ENCODE measurements around the gene PJVK. TPM values are rescaled to one million over a fixed set of nuclear protein-coding genes. Genes with fewer than 3 reads are reported as not detected.

PJVK gene
- total RNA-seq, 1 experiment from 2014 or later, result 2.5 TPM

DNA sequence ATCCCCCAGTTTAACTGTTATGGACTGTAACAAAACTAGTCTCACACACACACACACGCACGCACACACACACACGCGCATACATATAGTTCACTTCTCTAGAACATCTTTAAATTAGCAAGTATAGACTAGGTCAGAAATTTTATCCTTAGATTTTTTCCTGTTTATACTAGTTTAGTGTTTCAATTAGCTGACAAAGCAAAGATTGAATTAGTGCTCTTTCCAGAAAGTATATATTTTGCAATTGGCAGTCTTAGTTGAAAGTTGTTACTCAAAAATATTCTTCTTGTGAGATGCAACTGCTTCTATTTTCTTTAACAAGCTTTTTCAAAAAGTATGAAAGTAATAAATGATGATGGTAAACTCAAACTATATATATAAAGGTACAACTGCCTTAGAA, 51.6 kb downstream of the PJVK start (continued):
- TF ChIP-seq, protein P1, sequence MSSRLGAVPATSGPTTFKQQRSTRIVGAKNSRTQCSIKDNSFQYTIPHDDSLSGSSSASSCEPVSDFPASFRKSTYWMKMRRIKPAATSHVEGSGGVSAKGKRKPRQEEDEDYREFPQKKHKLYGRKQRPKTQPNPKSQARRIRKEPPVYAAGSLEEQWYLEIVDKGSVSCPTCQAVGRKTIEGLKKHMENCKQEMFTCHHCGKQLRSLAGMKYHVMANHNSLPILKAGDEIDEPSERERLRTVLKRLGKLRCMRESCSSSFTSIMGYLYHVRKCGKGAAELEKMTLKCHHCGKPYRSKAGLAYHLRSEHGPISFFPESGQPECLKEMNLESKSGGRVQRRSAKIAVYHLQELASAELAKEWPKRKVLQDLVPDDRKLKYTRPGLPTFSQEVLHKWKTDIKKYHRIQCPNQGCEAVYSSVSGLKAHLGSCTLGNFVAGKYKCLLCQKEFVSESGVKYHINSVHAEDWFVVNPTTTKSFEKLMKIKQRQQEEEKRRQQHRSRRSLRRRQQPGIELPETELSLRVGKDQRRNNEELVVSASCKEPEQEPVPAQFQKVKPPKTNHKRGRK (CRISPR knock-in tag; IDR thresholded peaks at IDR 0.05; ENCODE audit: borderline replicate concordance), result no peak
- TF ChIP-seq, protein P2, sequence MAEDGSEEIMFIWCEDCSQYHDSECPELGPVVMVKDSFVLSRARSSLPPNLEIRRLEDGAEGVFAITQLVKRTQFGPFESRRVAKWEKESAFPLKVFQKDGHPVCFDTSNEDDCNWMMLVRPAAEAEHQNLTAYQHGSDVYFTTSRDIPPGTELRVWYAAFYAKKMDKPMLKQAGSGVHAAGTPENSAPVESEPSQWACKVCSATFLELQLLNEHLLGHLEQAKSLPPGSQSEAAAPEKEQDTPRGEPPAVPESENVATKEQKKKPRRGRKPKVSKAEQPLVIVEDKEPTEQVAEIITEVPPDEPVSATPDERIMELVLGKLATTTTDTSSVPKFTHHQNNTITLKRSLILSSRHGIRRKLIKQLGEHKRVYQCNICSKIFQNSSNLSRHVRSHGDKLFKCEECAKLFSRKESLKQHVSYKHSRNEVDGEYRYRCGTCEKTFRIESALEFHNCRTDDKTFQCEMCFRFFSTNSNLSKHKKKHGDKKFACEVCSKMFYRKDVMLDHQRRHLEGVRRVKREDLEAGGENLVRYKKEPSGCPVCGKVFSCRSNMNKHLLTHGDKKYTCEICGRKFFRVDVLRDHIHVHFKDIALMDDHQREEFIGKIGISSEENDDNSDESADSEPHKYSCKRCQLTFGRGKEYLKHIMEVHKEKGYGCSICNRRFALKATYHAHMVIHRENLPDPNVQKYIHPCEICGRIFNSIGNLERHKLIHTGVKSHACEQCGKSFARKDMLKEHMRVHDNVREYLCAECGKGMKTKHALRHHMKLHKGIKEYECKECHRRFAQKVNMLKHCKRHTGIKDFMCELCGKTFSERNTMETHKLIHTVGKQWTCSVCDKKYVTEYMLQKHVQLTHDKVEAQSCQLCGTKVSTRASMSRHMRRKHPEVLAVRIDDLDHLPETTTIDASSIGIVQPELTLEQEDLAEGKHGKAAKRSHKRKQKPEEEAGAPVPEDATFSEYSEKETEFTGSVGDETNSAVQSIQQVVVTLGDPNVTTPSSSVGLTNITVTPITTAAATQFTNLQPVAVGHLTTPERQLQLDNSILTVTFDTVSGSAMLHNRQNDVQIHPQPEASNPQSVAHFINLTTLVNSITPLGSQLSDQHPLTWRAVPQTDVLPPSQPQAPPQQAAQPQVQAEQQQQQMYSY (CRISPR knock-in tag; IDR thresholded peaks at IDR 0.05), result no peak
- TF ChIP-seq CREM (CRISPR knock-in tag; IDR thresholded peaks at IDR 0.05), result no peak
- no peak for TF ChIP-seq IRF2 (CRISPR knock-in tag; IDR thresholded peaks at IDR 0.05; ENCODE audit: borderline replicate concordance, low read depth)
- TF ChIP-seq, protein P3, sequence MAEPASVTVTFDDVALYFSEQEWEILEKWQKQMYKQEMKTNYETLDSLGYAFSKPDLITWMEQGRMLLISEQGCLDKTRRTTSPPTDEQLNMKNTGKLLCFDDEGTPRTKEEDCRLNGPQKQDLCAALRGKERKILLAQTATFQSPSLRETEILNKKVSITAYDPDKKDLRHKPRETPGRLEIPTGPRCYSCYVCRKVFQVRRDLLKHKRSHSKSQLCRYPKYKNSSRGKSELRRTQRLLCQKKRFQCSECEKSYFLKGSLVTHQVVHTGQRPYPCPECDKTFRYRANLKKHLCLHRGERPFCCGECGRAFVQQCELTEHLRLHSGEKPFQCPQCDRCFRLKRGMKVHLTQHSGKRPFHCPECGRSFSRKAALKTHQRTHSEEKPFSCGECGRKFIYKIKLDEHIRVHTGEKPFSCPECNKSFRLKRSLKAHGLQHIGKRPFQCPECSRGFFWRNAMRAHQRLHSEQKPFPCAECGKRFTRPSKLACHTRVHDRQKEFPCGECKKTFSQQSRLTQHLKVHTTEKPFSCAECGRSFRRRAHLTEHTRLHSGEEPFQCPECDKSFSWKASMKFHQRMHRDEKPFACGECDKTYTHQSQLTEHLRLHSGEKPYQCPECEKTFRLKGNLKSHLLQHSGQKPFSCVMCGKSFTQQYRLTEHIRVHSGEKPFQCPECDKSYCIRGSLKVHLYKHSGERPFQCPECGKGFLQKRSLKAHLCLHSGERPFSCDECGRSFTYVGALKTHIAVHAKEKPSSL (CRISPR knock-in tag; conservative IDR thresholded peaks at IDR 0.05), result no peak
- TF ChIP-seq, protein P4, sequence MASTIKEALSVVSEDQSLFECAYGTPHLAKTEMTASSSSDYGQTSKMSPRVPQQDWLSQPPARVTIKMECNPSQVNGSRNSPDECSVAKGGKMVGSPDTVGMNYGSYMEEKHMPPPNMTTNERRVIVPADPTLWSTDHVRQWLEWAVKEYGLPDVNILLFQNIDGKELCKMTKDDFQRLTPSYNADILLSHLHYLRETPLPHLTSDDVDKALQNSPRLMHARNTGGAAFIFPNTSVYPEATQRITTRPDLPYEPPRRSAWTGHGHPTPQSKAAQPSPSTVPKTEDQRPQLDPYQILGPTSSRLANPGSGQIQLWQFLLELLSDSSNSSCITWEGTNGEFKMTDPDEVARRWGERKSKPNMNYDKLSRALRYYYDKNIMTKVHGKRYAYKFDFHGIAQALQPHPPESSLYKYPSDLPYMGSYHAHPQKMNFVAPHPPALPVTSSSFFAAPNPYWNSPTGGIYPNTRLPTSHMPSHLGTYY (CRISPR knock-in tag; IDR thresholded peaks at IDR 0.05), result no peak
- TF ChIP-seq ZNF423 (CRISPR knock-in tag; IDR thresholded peaks at IDR 0.05), result no peak
- TF ChIP-seq, protein P5, sequence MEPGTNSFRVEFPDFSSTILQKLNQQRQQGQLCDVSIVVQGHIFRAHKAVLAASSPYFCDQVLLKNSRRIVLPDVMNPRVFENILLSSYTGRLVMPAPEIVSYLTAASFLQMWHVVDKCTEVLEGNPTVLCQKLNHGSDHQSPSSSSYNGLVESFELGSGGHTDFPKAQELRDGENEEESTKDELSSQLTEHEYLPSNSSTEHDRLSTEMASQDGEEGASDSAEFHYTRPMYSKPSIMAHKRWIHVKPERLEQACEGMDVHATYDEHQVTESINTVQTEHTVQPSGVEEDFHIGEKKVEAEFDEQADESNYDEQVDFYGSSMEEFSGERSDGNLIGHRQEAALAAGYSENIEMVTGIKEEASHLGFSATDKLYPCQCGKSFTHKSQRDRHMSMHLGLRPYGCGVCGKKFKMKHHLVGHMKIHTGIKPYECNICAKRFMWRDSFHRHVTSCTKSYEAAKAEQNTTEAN (CRISPR knock-in tag; IDR thresholded peaks at IDR 0.05), result no peak

DNA sequence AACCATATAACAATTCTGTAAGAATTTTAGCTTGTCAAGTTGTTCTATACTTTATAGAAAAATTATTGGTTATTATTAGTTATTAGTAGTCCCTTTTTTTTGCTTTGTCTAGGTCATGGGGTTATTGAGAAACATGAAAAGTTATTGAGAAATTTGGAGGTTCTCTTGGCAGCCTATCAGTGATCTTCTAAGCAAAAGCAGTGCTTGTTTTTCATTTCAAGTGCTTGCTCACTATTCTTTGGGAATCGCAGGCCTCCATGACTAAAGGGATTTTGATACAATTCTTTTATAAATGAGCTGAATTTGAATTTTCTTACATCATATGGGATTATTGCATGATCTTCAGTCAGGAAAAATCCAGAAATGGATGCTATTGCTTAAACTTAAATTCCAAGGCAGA, 54.9 kb downstream of the PJVK start:
- H3K4me1 Mint-ChIP-seq, result peaks cover 31% of the 10 kb centered on the region
- no peaks in the 10 kb centered on the region for H3K9me3 Mint-ChIP-seq
- POLR2A ChIA-PET, result no interaction called here
- DNase-seq (ENCODE audit: low spot score) (no peak), ATAC-seq (no peak)
- H3K27ac Mint-ChIP-seq, result no peak overlapping the region
- H3K27me3 Mint-ChIP-seq (ENCODE audit: low read depth), result peaks cover 2% of the 10 kb centered on the region; the same call in 1 of the 2 replicates
- peaks cover 21% of the 10 kb centered on the region for H3K36me3 Mint-ChIP-seq
- CTCF ChIA-PET, result interaction anchor here (0.6 to 1.5 kb wide), 2 partner anchors 17 to 27 kb away, joined by 3 read pairs; no protein-coding TSS in a partner anchor
- no peak overlapping the region for H3K4me3 Mint-ChIP-seq
- no peak for TF ChIP-seq EMX1 (CRISPR knock-in tag; IDR thresholded peaks at IDR 0.05)
- no peak for TF ChIP-seq TEAD4 (CRISPR knock-in tag; IDR thresholded peaks at IDR 0.05)
- TF ChIP-seq, protein P6, sequence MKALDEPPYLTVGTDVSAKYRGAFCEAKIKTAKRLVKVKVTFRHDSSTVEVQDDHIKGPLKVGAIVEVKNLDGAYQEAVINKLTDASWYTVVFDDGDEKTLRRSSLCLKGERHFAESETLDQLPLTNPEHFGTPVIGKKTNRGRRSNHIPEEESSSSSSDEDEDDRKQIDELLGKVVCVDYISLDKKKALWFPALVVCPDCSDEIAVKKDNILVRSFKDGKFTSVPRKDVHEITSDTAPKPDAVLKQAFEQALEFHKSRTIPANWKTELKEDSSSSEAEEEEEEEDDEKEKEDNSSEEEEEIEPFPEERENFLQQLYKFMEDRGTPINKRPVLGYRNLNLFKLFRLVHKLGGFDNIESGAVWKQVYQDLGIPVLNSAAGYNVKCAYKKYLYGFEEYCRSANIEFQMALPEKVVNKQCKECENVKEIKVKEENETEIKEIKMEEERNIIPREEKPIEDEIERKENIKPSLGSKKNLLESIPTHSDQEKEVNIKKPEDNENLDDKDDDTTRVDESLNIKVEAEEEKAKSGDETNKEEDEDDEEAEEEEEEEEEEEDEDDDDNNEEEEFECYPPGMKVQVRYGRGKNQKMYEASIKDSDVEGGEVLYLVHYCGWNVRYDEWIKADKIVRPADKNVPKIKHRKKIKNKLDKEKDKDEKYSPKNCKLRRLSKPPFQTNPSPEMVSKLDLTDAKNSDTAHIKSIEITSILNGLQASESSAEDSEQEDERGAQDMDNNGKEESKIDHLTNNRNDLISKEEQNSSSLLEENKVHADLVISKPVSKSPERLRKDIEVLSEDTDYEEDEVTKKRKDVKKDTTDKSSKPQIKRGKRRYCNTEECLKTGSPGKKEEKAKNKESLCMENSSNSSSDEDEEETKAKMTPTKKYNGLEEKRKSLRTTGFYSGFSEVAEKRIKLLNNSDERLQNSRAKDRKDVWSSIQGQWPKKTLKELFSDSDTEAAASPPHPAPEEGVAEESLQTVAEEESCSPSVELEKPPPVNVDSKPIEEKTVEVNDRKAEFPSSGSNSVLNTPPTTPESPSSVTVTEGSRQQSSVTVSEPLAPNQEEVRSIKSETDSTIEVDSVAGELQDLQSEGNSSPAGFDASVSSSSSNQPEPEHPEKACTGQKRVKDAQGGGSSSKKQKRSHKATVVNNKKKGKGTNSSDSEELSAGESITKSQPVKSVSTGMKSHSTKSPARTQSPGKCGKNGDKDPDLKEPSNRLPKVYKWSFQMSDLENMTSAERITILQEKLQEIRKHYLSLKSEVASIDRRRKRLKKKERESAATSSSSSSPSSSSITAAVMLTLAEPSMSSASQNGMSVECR (CRISPR knock-in tag; IDR thresholded peaks at IDR 0.05; ENCODE audit: borderline replicate concordance), result no peak
- no peak for TF ChIP-seq ESRRA (CRISPR knock-in tag; IDR thresholded peaks at IDR 0.05; ENCODE audit: borderline replicate concordance)
- no peak for TF ChIP-seq JUN (CRISPR knock-in tag; IDR thresholded peaks at IDR 0.05)
- TF ChIP-seq, protein P7, sequence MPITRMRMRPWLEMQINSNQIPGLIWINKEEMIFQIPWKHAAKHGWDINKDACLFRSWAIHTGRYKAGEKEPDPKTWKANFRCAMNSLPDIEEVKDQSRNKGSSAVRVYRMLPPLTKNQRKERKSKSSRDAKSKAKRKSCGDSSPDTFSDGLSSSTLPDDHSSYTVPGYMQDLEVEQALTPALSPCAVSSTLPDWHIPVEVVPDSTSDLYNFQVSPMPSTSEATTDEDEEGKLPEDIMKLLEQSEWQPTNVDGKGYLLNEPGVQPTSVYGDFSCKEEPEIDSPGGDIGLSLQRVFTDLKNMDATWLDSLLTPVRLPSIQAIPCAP (CRISPR knock-in tag; IDR thresholded peaks at IDR 0.05), result no peak
- no peak for TF ChIP-seq ELF4 (CRISPR knock-in tag; IDR thresholded peaks at IDR 0.05; ENCODE audit: low read depth)
- no peak for TF ChIP-seq ZNF263 (CRISPR knock-in tag; IDR thresholded peaks at IDR 0.05; ENCODE audit: low read depth)
- TF ChIP-seq, protein P8, sequence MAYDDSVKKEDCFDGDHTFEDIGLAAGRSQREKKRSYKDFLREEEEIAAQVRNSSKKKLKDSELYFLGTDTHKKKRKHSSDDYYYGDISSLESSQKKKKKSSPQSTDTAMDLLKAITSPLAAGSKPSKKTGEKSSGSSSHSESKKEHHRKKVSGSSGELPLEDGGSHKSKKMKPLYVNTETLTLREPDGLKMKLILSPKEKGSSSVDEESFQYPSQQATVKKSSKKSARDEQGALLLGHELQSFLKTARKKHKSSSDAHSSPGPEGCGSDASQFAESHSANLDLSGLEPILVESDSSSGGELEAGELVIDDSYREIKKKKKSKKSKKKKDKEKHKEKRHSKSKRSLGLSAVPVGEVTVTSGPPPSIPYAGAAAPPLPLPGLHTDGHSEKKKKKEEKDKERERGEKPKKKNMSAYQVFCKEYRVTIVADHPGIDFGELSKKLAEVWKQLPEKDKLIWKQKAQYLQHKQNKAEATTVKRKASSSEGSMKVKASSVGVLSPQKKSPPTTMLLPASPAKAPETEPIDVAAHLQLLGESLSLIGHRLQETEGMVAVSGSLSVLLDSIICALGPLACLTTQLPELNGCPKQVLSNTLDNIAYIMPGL (CRISPR knock-in tag; IDR thresholded peaks at IDR 0.05), result no peak
- TF ChIP-seq, protein P9, sequence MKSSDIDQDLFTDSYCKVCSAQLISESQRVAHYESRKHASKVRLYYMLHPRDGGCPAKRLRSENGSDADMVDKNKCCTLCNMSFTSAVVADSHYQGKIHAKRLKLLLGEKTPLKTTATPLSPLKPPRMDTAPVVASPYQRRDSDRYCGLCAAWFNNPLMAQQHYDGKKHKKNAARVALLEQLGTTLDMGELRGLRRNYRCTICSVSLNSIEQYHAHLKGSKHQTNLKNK (CRISPR knock-in tag; IDR thresholded peaks at IDR 0.05), result no peak
- TF ChIP-seq TEAD1 (CRISPR knock-in tag; IDR thresholded peaks at IDR 0.05), result no peak

Data from WTC11 (cell line).